ENCODE results near the gene ISLR. TPM values are rescaled to one million over a fixed set of nuclear protein-coding genes. Genes with fewer than 3 reads are reported as not detected.

Gene ISLR
- total RNA-seq, 1 experiment from 2014 or later: 0.12 TPM

GRCh38 chr15:74216949-74217348 is 43.4 kb downstream of the ISLR start:
- H3K9me2 ChIP-seq (ENCODE audit: insufficient read depth): no peaks in the 10 kb centered on the region
- H3K4me3 ChIP-seq (replicated peaks in 1 of 2; ENCODE audit: low read depth in 1 of 2, low read length in 2 of 2): no peak overlapping the region
- ATAC-seq: no peak
- peaks cover 13% of the 10 kb centered on the region; the same call in 1 of the 2 replicates for H3K27me3 ChIP-seq (ENCODE audit: insufficient read depth, low read length)
- no peaks in the 10 kb centered on the region for H4K20me1 ChIP-seq (ENCODE audit: insufficient read depth)
- POLR2A ChIA-PET: no interaction called here
- no peak for DNase-seq (ENCODE audit: low read depth, low spot score)
- RAD21 ChIA-PET (ENCODE audit: low non-redundant PET in 1 of 2, low total read pairs in 2 of 2, uncharacterized antibody in 2 of 2, unreplicated experiment in 2 of 2): no interaction called here
- no peaks in the 10 kb centered on the region for H3K36me3 ChIP-seq (ENCODE audit: control insufficient read depth in 1 of 2, insufficient read depth in 2 of 2, low read length in 2 of 2)
- H3K9ac ChIP-seq (ENCODE audit: low read length): no peak overlapping the region
- CTCF ChIA-PET: no interaction called here
- no peak overlapping the region for H3K27ac ChIP-seq (ENCODE audit: low read depth, low read length)
- TF ChIP-seq SP1 (IDR thresholded peaks at IDR 0.05; ENCODE audit: low read depth) (no peak), RAD21 (IDR thresholded peaks at IDR 0.05; ENCODE audit: low read depth) (no peak), JUND (IDR thresholded peaks at IDR 0.05) (no peak), ATF3 (IDR thresholded peaks at IDR 0.05) (no peak), ZNF274 (IDR thresholded peaks at IDR 0.05; ENCODE audit: low read depth, low read length) (no peak), MAX (IDR thresholded peaks at IDR 0.05) (no peak), REST (IDR thresholded peaks at IDR 0.05; ENCODE audit: low read depth) (no peak), FOSL1 (IDR thresholded peaks at IDR 0.05; ENCODE audit: low read depth) (no peak)
- H3K9me3 ChIP-seq (ENCODE audit: control insufficient read depth in 1 of 2, insufficient read depth in 1 of 2, low read depth in 1 of 2, low read length in 2 of 2): no peaks in the 10 kb centered on the region
- no peaks in the 10 kb centered on the region for H3K79me2 ChIP-seq (ENCODE audit: insufficient read depth, low read length)
- intact Hi-C loops (cut with micrococcal nuclease): no loop called here
- peaks cover 0 to 6% of the 10 kb centered on the region in 2 experiments; a peak in 2 of 4 replicates for H3K4me1 ChIP-seq (ENCODE audit: control insufficient read depth in 1 of 2, insufficient read depth in 2 of 2, low read length in 2 of 2)
- no peak overlapping the region for H3K4me2 ChIP-seq (ENCODE audit: low read length)
- no peak overlapping the region for H2AFZ ChIP-seq (ENCODE audit: low read depth, low read length, poor library complexity, severe bottlenecking)
- no TSS peak for BruUV-seq (replicated peaks)

All from HCT116 (cell line).